ENCODE results near the gene CLCNKB.

Gene CLCNKB

GRCh38 chr1:16076865-16077238 is 33.3 kb downstream of the CLCNKB start:
- no peak for DNase-seq

- DNase-seq, result no peak
These were observed 34.0 kb downstream of the CLCNKB start for GRCh38 chr1:16077406-16078245.

- DNase-seq, result peak; percentile 72 to 81 (median 78)
These were observed 35.5 kb downstream of the CLCNKB start for GRCh38 chr1:16078925-16079656.

GRCh38 chr1:16080422-16081150 is 37.0 kb downstream of the CLCNKB start:
- no peak for DNase-seq

- no peak for DNase-seq
These were observed 38.1 kb downstream of the CLCNKB start for GRCh38 chr1:16081636-16082035.

- DNase-seq, result peak; percentile 69 to 84 (median 83)
These were observed 38.9 kb downstream of the CLCNKB start for GRCh38 chr1:16082283-16083038.

GRCh38 chr1:16083486-16083885 is 39.9 kb downstream of the CLCNKB start:
- no peak for DNase-seq

GRCh38 chr1:16085522-16085921 is 41.9 kb downstream of the CLCNKB start:
- peak in 2 of 3 donors; percentile 29 to 48 for DNase-seq

GRCh38 chr1:16087733-16088132 is 44.2 kb downstream of the CLCNKB start:
- DNase-seq, result no peak

- no peak for DNase-seq
These were observed 44.8 kb downstream of the CLCNKB start for GRCh38 chr1:16088351-16088911.

- no peak for DNase-seq
These were observed 45.4 kb downstream of the CLCNKB start for GRCh38 chr1:16088996-16089395.

- DNase-seq, result no peak
These were observed 46.7 kb downstream of the CLCNKB start for GRCh38 chr1:16090076-16090826.

- DNase-seq, result no peak
These were observed 47.7 kb downstream of the CLCNKB start for GRCh38 chr1:16091296-16091695.

GRCh38 chr1:16092097-16092922 is 48.7 kb downstream of the CLCNKB start:
- DNase-seq, result no peak

GRCh38 chr1:16092923-16093511 is 49.4 kb downstream of the CLCNKB start:
- no peak for DNase-seq

GRCh38 chr1:16093611-16094010 is 50.0 kb downstream of the CLCNKB start:
- DNase-seq, result no peak

GRCh38 chr1:16094453-16095158 is 51.0 kb downstream of the CLCNKB start:
- no peak for DNase-seq

- DNase-seq, result no peak
These were observed 51.9 kb downstream of the CLCNKB start for GRCh38 chr1:16095447-16095846.

- no peak for DNase-seq
These were observed 55.8 kb downstream of the CLCNKB start for GRCh38 chr1:16099412-16099811.

- no peak for DNase-seq
These were observed 58.0 kb downstream of the CLCNKB start for GRCh38 chr1:16101623-16102022.

All from suppressor macrophage treated with lipopolysaccharide for 1 hour (primary cell).